C4-2B (cell line): ENCODE data around the gene GRIK4.

Source experiments
- H3K27ac ChIP-seq: fragments of 450-650 bp; 2 replicates; pipeline ENCODE4 v1.5.1; 2017
- ZFX ChIP-seq: fragments of 450-650 bp; IDR thresholded peaks from 2 replicates; pipeline ENCODE4 v1.6.1; 2017
- TF ChIP-seq, protein P1 (sequence below): fragments of 450-650 bp; conservative IDR thresholded peaks from 2 replicates; pipeline ENCODE4 v1.5.1; 2017; ENCODE audit warnings: mild to moderate bottlenecking

GRIK4 gene

DNA sequence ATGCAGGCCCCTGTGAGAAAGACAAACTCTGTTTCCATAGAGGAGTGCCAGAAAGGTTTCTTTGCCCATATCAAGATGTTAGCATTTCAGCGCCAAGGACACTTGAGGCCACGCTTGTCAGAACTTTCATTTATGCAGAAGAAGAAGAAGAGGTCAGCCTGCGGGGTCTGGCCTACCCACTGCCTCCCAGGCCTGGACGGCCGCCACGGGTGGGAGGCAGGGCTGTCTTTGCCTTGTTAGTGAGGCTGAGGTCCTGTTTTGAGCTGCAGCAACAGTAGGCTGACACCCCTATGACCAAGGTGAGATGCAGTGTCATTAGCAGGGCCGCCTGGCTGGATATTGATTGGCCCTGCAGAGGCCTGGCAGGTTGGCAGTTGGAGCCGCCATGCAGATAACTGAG, 183.9 kb downstream of the GRIK4 start:
- TF ChIP-seq, protein P1, sequence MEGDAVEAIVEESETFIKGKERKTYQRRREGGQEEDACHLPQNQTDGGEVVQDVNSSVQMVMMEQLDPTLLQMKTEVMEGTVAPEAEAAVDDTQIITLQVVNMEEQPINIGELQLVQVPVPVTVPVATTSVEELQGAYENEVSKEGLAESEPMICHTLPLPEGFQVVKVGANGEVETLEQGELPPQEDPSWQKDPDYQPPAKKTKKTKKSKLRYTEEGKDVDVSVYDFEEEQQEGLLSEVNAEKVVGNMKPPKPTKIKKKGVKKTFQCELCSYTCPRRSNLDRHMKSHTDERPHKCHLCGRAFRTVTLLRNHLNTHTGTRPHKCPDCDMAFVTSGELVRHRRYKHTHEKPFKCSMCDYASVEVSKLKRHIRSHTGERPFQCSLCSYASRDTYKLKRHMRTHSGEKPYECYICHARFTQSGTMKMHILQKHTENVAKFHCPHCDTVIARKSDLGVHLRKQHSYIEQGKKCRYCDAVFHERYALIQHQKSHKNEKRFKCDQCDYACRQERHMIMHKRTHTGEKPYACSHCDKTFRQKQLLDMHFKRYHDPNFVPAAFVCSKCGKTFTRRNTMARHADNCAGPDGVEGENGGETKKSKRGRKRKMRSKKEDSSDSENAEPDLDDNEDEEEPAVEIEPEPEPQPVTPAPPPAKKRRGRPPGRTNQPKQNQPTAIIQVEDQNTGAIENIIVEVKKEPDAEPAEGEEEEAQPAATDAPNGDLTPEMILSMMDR, result no peak
- TF ChIP-seq ZFX, result no peak
- H3K27ac ChIP-seq, result peak overlapping the region; percentile 34

DNA sequence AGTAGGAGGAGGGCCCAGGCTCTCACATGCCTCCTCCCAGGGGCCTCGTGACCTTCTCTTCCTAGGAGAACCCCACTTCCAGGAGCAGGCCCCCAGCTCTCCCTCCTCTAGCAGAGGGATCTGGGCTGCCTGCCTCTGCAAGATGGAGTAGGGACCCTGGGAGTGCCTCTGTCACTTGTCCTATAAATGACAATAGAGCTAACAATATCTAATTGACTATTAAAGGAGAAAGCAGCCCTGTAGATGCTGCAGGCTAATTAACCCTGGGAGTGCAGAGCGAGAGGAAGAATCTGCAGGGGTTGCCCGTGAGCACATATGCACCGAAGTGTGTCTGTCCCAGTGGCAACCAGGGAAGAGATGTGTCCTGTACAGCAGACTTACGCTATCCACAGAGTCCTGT, 184.4 kb downstream of the GRIK4 start:
- TF ChIP-seq ZFX, result no peak
- TF ChIP-seq, protein P1, result no peak
- peak overlapping the region; percentile 34; the same call in 1 of the 2 replicates for H3K27ac ChIP-seq

DNA sequence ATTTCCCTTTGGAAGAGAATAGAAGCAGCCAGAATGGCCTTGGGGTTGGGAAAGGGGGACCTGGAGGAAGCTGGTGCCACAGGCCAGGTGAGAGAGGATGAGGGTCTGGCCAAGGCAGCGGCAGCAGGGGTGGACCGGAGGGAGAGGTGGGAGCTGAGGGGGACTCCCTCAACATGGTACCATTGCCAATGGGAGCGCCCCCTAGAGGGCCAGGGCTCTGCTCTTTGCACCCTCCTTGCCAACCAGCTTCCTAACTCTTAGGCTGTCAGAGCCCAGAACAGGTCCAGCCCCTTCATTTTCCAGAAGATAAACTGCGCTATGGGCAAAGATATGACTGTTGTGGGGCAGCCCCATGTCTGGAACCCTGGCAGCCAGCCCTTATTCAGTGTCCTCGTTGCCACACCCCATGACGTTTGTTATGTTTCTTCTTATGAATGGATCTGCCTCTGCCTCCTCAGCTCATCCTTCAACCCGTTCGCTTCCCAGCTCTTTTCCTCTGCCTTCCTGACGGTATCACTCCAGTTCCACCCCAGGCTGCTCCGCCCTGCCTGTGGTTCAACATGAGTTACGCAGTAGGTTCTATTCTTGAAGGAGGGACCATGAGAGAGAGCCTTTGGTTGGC, 185.2 kb downstream of the GRIK4 start:
- no peak overlapping the region for H3K27ac ChIP-seq
- TF ChIP-seq, protein P1, result no peak
- no peak for TF ChIP-seq ZFX

DNA sequence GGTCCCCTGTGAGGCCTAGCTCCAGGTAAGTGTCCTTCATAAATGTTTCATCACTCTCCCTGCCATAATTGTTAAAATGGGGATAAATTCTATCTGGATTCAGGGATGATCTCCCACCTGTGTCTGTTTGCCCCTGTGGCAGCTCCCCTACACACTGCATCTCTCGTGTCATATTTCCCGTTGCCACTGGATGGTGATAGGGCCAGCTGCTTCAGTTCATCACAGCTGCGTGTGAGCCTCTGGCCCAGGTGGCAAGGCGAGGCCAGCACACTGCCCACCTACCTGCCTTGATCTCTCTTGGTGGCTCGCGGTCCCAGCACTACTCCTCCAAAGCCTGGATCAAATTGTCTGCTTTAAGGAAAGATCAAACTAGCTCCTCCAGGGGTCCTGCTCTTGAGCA, 187.4 kb downstream of the GRIK4 start:
- no peak for TF ChIP-seq ZFX
- TF ChIP-seq, protein P1, result no peak
- H3K27ac ChIP-seq, result no peak overlapping the region

DNA sequence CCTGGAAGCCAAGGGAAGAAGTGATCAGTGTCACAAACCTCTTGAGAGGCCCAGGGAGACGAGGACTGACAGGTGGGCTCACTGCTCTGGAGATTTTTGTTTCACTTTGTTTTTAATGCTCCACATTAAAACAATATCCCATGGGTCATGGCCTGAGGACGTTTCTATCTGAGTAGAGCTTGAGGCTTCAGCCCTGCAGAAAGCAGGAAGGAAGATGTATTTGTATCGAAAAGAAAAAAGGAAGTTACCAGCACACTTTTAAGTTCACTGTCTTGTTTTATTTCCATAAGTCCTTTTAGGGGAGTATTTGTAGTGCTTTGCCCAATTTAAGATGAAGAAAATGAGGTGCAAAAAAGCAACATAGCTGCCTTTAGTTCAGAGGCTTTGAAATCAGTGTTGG, 191.1 kb downstream of the GRIK4 start:
- H3K27ac ChIP-seq, result no peak overlapping the region
- no peak for TF ChIP-seq ZFX
- TF ChIP-seq, protein P1, result no peak

DNA sequence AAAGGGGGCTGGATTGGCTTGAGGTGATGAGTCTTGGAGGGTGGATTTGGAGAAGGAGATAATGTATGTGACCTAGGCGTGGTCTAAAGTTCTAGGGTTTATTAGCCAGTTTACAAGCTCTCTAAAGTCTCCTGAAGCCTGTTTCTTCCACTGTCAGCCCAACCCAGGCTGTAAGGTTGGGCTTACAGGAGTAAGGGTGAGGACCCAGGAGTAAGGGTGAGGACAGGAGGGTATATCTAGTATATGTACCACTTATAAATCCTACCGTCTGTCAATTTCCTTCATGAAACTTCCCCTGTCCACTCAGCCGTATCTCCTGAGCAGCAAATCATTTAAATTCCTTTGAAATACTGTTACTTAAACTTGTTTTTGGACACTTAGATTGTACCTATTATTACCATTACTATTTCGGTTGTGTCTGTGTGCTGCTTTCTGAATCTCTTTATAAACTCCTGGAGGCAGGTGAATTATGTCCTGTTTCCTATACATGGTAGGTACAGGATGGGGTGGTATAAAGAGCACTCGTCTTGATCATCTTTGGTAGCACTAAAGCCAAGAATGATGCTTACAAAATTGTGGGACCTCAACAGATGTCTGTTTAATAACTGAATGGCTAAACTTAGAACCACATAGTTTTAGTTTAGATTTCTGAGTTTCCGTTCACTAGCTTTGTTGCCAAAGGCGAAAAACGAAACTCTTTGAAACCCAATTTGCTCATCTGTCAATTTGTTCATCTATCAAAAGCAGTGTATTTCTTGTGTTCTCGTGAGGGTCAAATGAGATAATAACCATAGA, 192.0 kb downstream of the GRIK4 start:
- no peak overlapping the region for H3K27ac ChIP-seq
- no peak for TF ChIP-seq ZFX
- TF ChIP-seq, protein P1, result no peak

DNA sequence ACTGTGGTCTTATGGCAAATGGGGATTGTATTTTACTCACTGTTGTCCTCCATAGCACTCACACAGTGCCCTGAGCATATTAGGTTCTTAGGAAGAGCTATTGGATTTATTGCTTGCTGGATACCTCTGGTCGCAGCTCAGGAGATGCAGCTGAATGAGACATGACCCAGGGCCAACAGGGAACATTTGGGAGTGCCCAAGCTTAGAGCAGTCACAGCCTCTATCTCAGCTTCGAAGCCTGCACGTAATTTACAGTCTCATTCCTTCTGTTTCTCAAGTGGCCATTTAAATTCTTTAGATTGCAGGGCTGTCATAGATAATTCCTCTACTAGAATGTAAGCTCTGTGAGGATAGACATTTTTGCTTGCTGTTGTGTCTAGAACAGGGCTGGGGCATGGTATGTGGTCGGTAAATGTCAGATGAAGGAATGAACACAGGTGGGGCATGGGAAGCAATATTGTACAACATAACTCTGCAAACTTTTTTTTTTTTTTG, 192.8 kb downstream of the GRIK4 start:
- H3K27ac ChIP-seq, result no peak overlapping the region
- TF ChIP-seq ZFX, result no peak
- TF ChIP-seq, protein P1, result no peak
